Adrenal gland (tissue), 12 donors: ENCODE measurements around the gene SLC7A5. TPM values are rescaled to one million over a fixed set of nuclear protein-coding genes. Genes with fewer than 3 reads are reported as not detected.
"Not testable (repeated sequence)": the region's sequence is repeated elsewhere in the genome, so short reads cannot be mapped to it uniquely, and the experiment has no call there.

ENCODE experiments used
- DNase-seq, 7 donors: peaks; one replicate each; pipeline ENCODE4 v3.0.0-alpha.2; 2019 to 2020
- H3K27ac ChIP-seq, 5 donors: fragments of 200-600 bp; sonication (generic) in 4 of 5; 1 replicate in 3 of 5; 2 replicates in 2 of 5; pipeline versions ENCODE4 v1.5.1 to v1.8.0; 2016 to 2020; ENCODE audit warnings: mild to moderate bottlenecking in 1 of 5
- H3K27me3 ChIP-seq: fragments of 200-600 bp; 2 replicates; pipeline ENCODE4 v1.8.0; 2021
- H3K36me3 ChIP-seq, 2 donors: fragments of 200-600 bp; replicated peaks in 1 of 2; 1 replicate in 1 of 2; 2 replicates in 1 of 2; pipeline versions ENCODE4 v1.5.1 to v1.8.0; 2018 to 2022
- H3K4me1 ChIP-seq, 2 donors: fragments of 200-600 bp; replicated peaks in 1 of 2; 1 replicate in 1 of 2; 2 replicates in 1 of 2; pipeline versions ENCODE4 v1.5.1 to v1.8.0; 2018 to 2021
- H3K4me3 ChIP-seq, 4 donors: fragments of 200-600 bp; sonication (generic) in 3 of 4; one replicate each; pipeline ENCODE4 v1.5.1; 2016 to 2018
- H3K9me3 ChIP-seq, 3 donors: fragments of 200-600 bp; sonication (generic) in 1 of 3; replicated peaks in 1 of 3; 1 replicate in 2 of 3; 2 replicates in 1 of 3; pipeline versions ENCODE4 v1.5.1 to v1.8.0; 2016 to 2021
- CTCF ChIP-seq, 6 experiments: fragments of 450-650 bp in 4 of 6; fragments of 200-600 bp in 2 of 6; sonication (generic) in 1 of 6; IDR thresholded peaks; 1 replicate in 5 of 6; 2 replicates in 1 of 6; pipeline versions ENCODE4 v1.5.1 to v1.8.0; 2016 to 2021; ENCODE audit warnings: antibody characterized with exemption in 6 of 6, mild to moderate bottlenecking in 2 of 6, moderate library complexity in 1 of 6
- WGBS, 4 donors: extraction: QIAGEN DNeasy Blood & Tissue Kit in 2 of 4; methylation state at CpG; one replicate each; pipeline versions ENCODE4 v1.1.5 to v1.1.7; 2013 to 2017; 5-methylcytosine and 5-hydroxymethylcytosine counted together
- intact Hi-C, 2 donors: fragments of 100-400 bp; cut with DNase I; formaldehyde crosslinking; loops; one replicate each; pipeline versions ENCODE4 v1.14.1 to v1.15.0; 2022 to 2023
- polyA plus RNA-seq, 3 donors: library from polyadenylated mRNA; stranded (reverse); fragments of 200-250 nt in 2 of 3; fragments of 350-450 nt in 1 of 3; fragmentation: Illumina TruSeq in 1 of 3; extraction: RNeasy Lipid Tissue Mini Kit (QIAGEN cat#74804) in 1 of 3; gene quantifications; one replicate each; pipeline ENCODE4 v1.2.3, GENCODE V29; 2013 to 2014
- total RNA-seq, 9 donors: library from RNA; depleted of rRNA in 4 of 9; stranded (reverse); fragments of >200 nt in 4 of 9; fragments of 120-200 nt in 1 of 9; fragmentation: NEBNext Ultra II Directional in 1 of 9; extraction: Animal tissue kit (Norgen Biotek cat#: 25700) in 1 of 9; gene quantifications; one replicate each; pipeline versions ENCODE4 v1.1.0 to v1.2.4, GENCODE V29; 2013 to 2023
- donor health status: healthy with polysubstance abuse.
- donor health status: Bipolar disorder and iron deficiency.
- donor health status: DM: yes; HTN: yes; CAD: no.
- donor health status: DM: no; HTN: no; CAD: no.
- donor health status: DM: no; HTN: no; CAD: no.
- donor health status: DM: yes; HTN: yes; CAD: no.

The SLC7A5 gene
- total and polyA plus RNA-seq, 12 donors = 0.69 to 9.1 (median 2.4) TPM

- H3K36me3 ChIP-seq, H3K27me3 ChIP-seq, H3K4me3 ChIP-seq, H3K9me3 ChIP-seq, H3K4me1 ChIP-seq: not testable (repeated sequence)
- H3K27ac ChIP-seq = peak overlapping the region in 1 of 5 donors; percentile 70
- intact Hi-C loops = loop anchor here in 1 of 2 donors (5.0 kb wide), 1 partner anchor 39 kb away; no protein-coding TSS in a partner anchor
- peak in 5 of 7 donors; percentile 40 to 94 (median 42) for DNase-seq
- 72 to 74% (median 73%) methylated on average over 22 to 23 of the region's 23 CpGs for WGBS, 4 donors
These were observed 41.9 kb upstream of the SLC7A5 start for GRCh38 chr16:87911106-87911763.

GRCh38 chr16:87909203-87909935, 40.1 kb upstream of the SLC7A5 start:
- intact Hi-C loops = loop anchor here in 1 of 2 donors (10.0 kb wide), 1 partner anchor 135 kb away; no protein-coding TSS in a partner anchor
- H3K27me3 ChIP-seq, H3K4me3 ChIP-seq, H3K9me3 ChIP-seq, H3K36me3 ChIP-seq, H3K4me1 ChIP-seq, H3K27ac ChIP-seq: not testable (repeated sequence)
- peak; percentile 65 to 91 (median 81) for DNase-seq
- WGBS, 4 donors = 32 to 52% (median 34%) methylated on average over 18 to 36 of the region's 36 CpGs
- peak; percentile 66 to 94 (median 88) for TF ChIP-seq CTCF (IDR thresholded peaks at IDR 0.05)

GRCh38 chr16:87908101-87908500, 38.8 kb upstream of the SLC7A5 start:
- H3K36me3 ChIP-seq, DNase-seq, H3K27me3 ChIP-seq, H3K4me3 ChIP-seq, H3K4me1 ChIP-seq, H3K27ac ChIP-seq, H3K9me3 ChIP-seq: not testable (repeated sequence)
- 70 to 89% (median 84%) methylated on average over 11 of the region's 11 CpGs for WGBS, 4 donors
- intact Hi-C loops = loop anchor here in 1 of 2 donors (10.0 kb wide), 1 partner anchor 133 kb away; no protein-coding TSS in a partner anchor

GRCh38 chr16:87905521-87905920, 36.2 kb upstream of the SLC7A5 start:
- WGBS, 4 donors = 86 to 90% (median 87%) methylated on average over 5 to 7 of the region's 7 CpGs
- not testable (repeated sequence) for H3K9me3 ChIP-seq
- intact Hi-C loops = loop anchor here in 1 of 2 donors (10.0 kb wide), 1 partner anchor 131 kb away; no protein-coding TSS in a partner anchor

GRCh38 chr16:87904963-87905362, 35.7 kb upstream of the SLC7A5 start:
- H3K27me3 ChIP-seq, H3K27ac ChIP-seq, H3K4me1 ChIP-seq, H3K4me3 ChIP-seq, DNase-seq, H3K9me3 ChIP-seq, H3K36me3 ChIP-seq: not testable (repeated sequence)
- intact Hi-C loops = loop anchor here in 1 of 2 donors (10.0 kb wide), 1 partner anchor 130 kb away; no protein-coding TSS in a partner anchor
- WGBS, 4 donors = 77 to 91% (median 83%) methylated on average over 4 of the region's 5 CpGs

More at GRCh38 chr16:87905521-87905920, 36.2 kb upstream of the SLC7A5 start:
- not testable (repeated sequence) for H3K4me1 ChIP-seq, H3K27me3 ChIP-seq, H3K36me3 ChIP-seq, H3K4me3 ChIP-seq, DNase-seq, H3K27ac ChIP-seq

GRCh38 chr16:87900489-87900888, 31.2 kb upstream of the SLC7A5 start:
- H3K4me1 ChIP-seq, H3K4me3 ChIP-seq, H3K36me3 ChIP-seq, H3K27ac ChIP-seq, H3K27me3 ChIP-seq, DNase-seq, H3K9me3 ChIP-seq: not testable (repeated sequence)
- WGBS, 4 donors = 75 to 84% (median 79%) methylated on average over 12 of the region's 12 CpGs
- intact Hi-C loops = loop anchor here in 1 of 2 donors (10.0 kb wide), 1 partner anchor 126 kb away; no protein-coding TSS in a partner anchor
